Central memory CD4-positive, alpha-beta T cell (primary cell): ENCODE measurements around the gene GDPGP1.
"Not testable (repeated sequence)": the region's sequence is repeated elsewhere in the genome, so short reads cannot be mapped to it uniquely, and the experiment has no call there.

Experiments
- DNase-seq: peaks from one replicate; pipeline ENCODE4 v3.0.0; 2022

Gene GDPGP1

DNA sequence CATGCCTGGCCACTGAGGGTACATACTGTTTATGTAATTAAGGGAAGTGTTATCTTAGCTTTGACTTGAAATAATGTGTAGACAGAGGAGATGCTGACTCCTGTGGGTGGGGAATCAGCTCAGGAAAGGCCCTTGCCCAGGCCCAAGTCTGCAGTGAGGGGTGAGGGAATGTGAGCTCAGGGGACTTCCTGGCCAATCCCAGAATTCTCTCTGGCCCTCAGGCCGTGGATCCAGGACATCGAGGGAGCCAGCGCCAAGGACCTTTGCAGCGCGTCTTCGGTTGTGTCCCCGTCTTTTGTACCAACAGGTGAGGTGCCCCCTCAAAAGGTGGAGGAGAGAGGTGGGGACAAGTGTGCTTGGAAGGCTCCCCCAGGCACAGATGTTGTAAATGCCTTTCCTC, 6.7 kb upstream of the GDPGP1 start:
- no peak for DNase-seq

DNA sequence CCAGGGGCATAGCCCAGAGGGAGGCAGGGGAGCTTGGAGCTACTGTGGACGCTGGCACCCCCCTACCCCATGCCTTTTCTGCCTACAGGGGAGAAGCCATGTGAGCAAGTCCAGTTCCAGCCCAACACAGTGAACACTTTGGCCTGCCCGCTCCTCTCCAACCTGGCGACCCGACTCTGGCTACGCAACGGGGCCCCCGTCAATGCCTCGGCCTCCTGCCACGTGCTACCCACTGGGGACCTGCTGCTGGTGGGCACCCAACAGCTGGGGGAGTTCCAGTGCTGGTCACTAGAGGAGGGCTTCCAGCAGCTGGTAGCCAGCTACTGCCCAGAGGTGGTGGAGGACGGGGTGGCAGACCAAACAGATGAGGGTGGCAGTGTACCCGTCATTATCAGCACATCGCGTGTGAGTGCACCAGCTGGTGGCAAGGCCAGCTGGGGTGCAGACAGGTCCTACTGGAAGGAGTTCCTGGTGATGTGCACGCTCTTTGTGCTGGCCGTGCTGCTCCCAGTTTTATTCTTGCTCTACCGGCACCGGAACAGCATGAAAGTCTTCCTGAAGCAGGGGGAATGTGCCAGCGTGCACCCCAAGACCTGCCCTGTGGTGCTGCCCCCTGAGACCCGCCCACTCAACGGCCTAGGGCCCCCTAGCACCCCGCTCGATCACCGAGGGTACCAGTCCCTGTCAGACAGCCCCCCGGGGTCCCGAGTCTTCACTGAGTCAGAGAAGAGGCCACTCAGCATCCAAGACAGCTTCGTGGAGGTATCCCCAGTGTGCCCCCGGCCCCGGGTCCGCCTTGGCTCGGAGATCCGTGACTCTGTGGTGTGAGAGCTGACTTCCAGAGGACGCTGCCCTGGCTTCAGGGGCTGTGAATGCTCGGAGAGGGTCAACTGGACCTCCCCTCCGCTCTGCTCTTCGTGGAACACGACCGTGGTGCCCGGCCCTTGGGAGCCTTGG, 5.9 kb upstream of the GDPGP1 start:
- DNase-seq = no peak

DNA sequence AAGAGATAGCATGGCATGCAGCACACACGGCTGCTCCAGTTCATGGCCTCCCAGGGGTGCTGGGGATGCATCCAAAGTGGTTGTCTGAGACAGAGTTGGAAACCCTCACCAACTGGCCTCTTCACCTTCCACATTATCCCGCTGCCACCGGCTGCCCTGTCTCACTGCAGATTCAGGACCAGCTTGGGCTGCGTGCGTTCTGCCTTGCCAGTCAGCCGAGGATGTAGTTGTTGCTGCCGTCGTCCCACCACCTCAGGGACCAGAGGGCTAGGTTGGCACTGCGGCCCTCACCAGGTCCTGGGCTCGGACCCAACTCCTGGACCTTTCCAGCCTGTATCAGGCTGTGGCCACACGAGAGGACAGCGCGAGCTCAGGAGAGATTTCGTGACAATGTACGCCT, 5.0 kb upstream of the GDPGP1 start:
- no peak for DNase-seq

DNA sequence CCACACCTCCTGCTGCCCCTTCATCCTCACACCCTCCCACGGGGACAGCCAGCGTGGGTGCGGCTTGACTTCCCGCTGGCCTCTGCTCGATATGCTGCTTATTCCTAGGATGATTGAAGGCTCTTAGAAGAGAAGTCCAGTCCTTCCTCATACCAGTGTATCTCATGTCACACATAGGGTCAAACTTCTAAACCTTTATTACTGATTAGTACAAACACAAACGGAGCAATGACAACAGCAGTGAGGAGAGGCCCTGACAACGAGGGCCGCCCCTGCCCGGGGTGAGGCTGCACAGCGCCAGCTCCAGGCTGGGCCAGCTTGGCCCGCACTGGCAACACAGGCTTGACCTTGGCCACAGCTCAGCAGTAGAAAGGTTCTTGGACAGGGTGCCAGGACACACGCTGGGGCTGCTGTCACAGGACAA, 3.9 kb upstream of the GDPGP1 start:
- no peak for DNase-seq

DNA sequence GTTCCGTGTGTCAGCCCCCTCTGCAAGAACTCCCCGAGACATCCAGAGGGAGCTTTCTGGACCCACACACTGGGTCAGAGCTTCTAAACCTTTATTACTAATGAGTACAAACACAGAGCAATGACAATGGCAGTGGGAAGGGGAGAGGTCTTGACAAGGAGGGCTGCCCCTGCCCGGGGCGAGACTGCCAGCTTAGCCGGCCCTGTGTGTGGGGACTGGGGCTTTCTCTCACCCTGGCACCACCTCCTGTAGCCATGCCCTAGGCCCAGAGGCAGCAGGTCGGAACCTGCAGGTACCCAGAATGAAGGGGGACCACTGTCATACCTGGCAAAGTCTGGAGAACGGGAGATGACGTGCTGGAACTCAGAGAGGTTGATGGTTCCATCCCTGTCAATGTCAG, 3.4 kb upstream of the GDPGP1 start:
- no peak for DNase-seq

DNA sequence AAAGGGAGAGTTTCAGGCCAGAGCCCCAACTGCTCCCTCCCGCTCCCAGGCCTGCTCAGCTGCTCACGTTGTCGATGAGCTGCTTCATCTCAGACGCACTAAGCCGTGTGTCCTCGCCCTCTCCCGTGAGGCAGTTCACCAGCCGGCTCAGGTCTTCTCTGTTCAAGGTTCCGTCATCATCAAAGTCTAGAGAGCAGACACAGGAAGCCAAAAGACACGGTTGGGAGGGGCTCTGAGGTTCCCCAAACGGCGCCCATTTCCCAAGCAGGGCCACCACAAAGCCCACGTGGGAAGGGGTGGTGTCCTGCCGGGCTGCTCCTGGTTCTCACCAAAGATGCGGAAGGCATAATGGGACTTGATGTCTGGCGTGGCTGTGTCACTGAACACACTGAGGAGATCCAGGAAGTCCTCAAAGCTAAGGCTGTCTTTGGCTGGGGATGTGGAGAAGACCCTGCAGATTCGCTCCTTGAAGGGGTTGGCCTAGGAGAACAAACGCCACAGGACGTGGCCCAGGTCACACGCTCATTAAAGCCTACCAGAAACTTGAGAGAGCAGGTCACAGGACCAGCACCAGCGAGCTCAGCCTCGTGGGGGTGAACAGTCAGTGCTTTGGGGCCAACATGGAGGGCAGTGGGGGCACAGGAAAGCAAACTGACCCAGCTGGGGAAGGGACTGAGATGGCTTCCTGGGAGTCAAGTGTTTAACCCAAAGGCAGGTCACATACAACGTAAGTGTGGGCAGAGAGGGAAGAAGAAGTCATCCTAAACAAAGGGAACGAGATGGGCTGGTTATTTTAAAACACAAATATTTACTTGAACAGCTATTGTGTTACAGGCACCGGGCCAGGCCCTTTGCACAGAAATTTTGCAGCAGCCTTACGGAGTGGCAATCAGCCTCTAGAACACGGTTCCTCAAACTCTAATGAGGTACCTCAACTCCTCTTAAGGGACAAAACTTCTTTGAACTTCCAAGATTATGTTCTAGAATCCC, 2.7 kb upstream of the GDPGP1 start:
- peak; percentile 92 for DNase-seq

DNA sequence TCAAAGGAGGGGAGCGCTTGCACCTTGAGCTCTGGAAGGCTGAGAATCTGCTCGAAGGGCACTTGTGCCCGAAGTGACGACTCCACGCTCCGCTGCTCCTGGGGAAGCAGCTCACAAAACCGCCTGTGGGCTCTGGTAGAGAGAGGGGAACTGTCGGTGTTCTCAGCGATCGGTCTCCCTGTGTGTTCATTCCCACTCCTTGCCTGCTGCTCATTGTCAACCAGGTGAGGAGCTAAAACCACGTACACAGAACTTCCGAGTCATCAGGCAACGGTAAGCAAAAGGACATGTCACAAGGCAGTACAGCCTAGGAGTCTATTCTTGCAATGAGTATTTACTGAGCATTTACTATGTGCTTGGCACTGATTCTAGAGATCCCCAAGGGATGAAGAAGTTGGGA, 1.8 kb upstream of the GDPGP1 start:
- no peak for DNase-seq

DNA sequence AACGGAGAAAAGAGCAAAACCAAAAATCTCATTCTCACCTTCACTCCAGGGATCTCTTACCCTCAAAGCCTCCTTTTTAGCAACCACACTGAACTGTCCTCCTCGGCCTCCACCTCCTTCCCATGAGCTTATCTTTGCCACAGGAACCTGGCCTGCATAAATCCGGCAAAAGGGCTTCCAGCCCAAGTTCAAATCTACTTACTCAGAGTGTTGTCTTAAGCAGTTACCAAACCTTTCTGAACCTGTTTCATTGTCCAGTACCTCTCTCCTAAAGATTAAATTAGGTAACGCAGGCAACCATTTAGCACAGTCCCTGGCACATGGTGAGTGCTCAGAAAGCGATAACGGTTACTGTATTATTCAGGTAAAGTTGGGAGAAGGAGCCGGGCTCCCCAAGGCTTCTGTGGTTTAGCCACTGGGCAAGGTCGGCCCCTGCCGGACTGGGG, 1.0 kb upstream of the GDPGP1 start:
- no peak for DNase-seq

DNA sequence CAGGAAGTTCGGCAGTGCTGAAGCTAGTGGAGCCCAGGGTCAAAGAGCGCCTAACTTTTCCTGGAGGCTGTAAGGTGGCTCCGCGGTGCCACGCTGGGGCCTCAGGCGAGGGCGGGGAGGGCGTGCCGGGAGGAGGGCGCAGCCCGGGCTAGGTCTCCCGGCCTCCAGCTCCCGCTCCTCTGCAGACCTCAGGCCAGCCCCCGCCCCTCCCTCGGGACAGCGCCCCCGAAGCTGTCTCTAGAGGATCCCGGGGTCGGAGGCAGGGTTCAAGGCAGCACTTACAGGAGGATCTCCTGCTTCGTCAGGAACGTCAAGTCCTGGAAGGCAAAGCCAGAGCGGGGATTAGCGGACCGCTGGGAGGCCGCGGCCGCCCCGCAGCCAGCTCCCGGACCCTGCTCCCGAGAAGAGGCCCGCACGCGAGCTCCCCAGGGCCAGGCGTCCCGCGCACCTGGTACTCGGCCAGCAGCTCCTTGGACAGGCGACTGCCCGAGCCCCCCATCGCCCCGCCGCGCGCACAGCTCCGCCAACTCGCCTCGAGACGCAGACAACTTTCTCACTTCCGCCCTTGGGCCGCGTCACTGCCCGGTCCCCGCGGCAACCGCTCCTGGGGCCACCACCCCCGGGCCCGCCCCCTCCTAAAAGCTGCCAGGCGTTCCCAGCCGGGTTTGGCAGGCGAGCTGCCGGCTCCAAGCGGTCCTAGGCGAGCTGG, 468 bp upstream of the GDPGP1 start, which contains the start of gene CIB1:
CIB1 (minus strand) TSS at position 555 of the 709 bp plus-strand sequence; CDS start at position 499, 56 bp downstream.
- peak; percentile 97 for DNase-seq

DNA sequence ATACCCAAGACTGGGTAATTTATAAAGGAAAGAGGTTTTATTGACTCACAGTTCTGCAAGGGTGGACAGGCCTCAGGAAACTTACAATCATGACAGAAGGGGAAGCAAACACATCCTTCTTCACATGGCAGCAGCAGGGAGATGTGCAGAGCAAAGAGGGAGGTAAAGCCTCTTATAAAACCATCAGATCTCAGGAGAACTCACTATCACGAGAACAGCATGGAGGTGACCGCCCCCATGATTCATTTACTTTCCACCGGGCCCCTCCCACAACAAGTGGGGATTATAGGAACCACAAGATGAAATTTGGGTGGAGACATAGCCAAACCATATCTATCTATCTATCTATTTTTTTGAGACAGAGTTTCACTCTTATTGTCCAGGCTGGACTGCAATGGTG, 5.4 kb downstream of the GDPGP1 start:
- no peak for DNase-seq

DNA sequence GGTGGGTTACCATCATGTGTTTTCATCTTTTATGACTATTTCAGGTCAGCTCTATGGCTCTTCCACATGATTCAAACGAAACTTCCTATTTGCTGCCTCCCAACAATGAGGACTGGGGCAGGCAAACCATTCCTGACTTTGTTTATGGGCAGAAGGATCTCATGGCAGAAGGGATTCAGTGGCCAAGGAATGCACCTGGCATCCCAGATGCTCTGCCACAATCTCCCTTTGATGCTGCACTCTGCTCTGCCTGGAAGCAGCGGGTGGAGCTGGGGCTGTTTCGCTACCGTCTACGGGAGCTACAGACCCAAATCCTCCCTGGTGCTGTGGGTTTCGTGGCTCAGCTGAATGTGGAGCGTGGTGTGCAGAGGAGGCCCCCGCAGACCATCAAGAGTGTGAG, 6.8 kb downstream of the GDPGP1 start:
- DNase-seq = no peak

DNA sequence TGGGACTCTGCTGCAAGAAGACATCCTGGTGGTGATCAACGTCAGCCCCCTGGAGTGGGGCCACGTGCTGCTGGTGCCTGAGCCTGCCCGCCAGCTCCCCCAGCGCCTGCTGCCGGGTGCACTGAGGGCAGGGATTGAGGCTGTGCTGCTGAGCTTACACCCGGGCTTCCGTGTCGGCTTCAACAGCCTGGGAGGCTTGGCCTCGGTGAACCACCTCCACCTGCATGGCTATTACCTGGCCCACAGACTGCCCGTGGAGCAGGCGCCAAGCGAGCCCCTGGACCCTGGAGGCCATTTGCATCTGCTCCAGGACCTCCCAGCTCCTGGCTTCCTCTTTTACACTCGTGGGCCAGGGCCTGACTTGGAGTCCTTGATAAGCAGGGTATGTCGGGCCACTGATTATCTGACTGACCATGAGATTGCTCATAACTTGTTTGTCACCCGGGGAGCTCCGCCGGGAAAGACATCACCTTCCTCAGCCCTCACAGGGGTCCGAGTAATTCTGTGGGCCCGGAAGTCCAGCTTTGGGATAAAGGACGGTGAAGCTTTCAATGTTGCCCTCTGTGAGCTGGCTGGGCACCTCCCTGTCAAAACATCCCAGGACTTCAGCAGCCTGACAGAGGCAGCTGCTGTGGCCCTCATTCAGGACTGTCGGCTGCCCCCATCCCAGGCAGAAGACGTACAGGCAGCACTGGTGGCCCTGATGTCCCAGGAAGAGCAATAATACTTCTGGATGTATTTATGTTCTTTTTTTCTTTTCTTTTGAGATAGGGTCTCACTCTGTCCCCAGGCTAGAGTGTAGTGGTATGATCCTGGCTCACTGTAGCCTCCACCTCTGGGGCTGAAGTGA, 7.6 kb downstream of the GDPGP1 start:
- DNase-seq = no peak

DNA sequence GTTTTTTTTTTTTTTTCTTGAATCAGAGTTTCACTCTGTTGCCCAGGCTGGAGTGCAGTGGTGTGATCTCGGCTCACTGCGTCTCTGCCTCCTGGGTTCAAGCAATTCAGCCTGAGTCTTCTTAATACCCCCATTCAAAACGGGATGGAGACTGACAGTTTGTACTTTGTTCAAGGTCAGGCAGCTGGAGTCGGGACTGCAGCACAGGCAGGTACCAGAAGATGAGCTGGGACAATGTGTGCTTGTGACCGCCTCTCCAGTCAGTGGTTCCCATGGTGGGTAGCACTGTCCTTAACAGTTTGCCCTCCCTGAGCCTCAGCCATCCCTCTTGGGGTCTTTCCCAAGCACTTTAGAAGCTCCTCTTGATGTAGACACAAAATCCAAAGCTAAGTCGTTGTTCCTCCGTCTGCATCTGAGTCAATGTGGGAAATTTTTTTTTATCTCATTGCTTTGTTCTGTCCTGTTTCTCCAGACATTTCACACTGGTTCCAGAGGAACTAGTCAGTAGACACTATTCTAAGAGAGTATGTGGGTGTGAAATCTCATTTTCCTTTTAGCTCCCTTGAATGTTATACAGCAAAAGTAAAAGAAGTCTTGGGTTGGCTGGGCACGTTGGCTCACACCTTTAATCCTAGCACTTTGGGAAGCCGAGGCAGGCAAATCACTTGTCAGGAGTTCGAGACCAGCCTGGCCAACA, 10.1 kb downstream of the GDPGP1 start:
- DNase-seq = no peak

DNA sequence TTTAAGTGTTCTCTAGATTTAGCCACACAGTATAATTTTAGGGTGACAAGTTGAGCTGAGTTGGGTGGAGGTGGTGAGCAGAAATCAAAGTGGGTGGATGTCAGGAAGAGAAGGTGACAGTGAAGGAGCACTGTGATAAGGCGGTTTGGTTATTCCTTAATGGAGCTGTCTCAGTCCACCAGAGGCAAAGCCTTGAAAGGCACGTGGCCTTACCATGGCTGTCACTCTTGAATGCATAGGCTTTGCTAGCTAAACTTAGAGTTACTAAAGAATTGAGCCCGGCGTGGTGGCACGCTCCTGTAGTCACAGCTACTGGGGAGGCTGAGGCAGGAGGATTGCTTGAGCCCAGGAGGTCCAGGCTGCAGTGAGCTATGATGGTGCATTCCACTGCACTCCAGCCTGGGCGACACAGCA, 14.8 kb downstream of the GDPGP1 start:
- DNase-seq = no peak

DNA sequence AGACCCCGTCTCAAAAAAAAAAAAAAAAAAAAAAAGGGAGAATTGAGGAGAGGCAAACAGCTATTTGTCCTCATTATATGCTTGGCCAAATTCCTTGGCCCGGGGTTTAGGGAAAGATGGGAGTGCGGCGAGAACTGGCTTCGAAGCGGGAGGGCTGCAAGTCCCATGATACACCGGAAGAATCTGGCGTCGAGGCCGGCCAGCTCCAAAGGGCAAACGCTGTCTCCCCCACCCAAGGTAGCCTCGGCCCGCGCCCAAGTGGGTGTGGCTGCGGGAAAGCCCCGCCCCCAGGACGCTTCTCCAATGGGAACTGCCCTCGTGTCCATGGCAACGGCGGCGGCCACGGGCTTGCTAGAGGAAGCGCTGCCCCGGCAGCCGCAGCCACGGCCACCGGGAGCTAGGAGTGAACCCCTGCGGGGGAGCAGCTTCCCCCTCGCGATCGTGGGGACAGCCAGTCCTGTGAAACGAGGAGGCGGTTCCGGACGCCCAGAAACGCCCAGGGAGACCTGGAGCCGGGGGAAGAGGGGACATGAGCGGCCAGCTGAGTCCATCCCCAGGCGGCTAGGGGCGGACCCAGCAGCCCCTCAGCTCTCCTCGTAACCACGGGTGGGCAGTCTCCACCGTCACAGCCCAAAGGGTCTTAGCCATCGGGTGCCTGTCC, 15.3 kb downstream of the GDPGP1 start, which contains the start of gene TTLL13:
TTLL13 (plus strand) TSS at position 354 of the 661 bp plus-strand sequence. CDS start 1,075 bp downstream, outside the sequence.
- peak; percentile 39 for DNase-seq

DNA sequence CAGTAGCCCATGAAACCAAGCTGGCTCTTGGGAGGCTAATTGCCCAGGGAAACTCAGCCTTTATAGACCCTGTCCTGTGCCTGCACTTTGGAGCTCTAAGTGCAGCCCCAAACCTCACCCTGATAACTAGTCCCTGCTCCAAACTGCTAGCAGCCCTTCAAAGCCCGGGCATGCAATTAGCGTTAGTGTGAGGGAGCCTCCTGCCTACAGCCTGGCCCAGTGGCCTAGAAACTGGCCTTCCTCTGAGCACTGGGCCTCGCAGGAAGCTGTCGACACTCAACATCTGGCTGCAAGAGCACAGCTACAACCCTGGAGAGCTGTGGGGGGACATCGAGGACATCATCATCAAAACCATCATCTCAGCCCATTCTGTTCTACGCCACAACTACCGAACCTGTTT, 23.8 kb downstream of the GDPGP1 start:
- no peak for DNase-seq

DNA sequence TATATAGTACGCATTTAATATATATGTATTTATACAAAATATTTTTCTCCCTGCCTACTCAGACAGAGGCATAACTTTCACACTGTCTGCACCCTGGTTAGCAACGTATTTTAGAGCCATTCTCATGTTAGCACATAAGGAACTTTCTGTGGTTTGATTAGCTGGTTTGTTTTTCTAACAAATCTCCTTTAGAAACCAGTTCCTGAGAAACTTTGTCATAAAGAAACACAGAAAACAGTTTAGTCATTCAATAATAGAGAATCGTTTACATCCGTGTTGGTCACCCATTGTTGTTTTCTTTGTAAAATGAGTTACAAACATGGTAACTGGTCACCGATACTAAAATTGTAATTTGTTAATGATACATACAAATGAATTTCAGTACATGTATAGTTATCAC, 25.5 kb downstream of the GDPGP1 start:
- DNase-seq = no peak

DNA sequence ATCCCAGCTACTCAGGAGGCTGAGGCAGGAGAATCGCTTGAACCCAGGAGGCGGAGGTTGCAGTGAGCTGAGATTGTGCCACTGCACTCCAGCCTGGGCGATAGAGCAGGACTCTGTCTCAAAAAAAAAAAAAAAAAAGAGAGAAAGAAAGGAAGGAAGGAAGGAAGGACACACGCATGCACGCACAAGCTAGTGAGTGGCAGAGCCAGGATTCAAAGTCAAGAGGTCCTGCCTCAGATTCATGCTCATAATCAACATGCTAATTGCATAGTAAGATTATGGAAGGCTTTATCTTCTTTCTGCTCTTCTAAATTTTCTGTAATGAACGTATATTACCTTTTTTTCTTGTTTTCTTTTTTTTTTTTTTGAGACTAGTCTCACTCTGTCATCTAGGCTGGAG, 26.7 kb downstream of the GDPGP1 start:
- DNase-seq = not testable (repeated sequence)

DNA sequence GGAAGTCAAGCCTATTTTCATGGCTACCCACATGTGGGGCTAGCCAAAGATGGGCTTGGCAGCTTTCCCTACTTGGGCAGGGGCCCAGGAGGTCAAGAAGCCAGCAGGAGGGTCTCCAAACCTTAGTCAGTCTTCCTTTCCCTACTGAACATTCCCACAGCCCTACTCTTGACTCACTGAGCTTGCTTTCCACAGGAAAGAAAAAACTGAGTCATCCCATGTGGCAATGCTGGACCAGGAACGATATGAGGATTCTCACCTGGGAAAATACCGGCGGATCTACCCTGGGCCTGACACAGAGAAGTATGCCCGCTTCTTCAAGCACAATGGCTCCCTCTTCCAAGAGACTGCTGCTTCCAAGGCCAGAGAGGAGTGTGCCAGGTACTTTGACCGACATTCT, 27.8 kb downstream of the GDPGP1 start:
- no peak for DNase-seq

DNA sequence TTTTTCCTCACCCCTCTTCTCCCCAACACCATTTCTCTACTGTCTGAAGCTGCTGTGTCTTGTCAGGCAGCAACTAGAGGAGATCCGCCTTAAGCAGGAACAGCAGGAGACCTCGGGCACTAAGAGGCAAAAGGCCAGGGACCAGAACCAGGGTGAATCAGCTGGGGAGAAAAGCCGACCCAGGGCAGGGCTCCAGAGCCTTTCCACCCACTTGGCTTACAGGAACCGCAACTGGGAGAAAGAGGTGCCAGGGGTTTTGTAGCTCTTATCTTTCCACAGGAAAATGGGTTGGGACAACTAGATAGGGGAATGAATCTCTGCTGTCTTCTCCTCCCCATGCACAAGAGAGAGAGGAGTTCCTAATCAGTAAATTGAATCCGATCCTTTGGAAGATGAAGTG, 28.4 kb downstream of the GDPGP1 start:
- DNase-seq = no peak
